NK-92 treated with Interleukin-12 subunit alpha and Interleukin-12 subunit beta, amount 100 ng/mL, for 24 hours (cell line): ENCODE results near the gene NMBR.
"Not testable (repeated sequence)": the region's sequence is repeated elsewhere in the genome, so short reads cannot be mapped to it uniquely, and the experiment has no call there.

Source experiments
- DNase-seq: peaks from one replicate; lab custom pipeline; 2025; lab: John Stamatoyannopoulos, UW

The NMBR gene

DNA sequence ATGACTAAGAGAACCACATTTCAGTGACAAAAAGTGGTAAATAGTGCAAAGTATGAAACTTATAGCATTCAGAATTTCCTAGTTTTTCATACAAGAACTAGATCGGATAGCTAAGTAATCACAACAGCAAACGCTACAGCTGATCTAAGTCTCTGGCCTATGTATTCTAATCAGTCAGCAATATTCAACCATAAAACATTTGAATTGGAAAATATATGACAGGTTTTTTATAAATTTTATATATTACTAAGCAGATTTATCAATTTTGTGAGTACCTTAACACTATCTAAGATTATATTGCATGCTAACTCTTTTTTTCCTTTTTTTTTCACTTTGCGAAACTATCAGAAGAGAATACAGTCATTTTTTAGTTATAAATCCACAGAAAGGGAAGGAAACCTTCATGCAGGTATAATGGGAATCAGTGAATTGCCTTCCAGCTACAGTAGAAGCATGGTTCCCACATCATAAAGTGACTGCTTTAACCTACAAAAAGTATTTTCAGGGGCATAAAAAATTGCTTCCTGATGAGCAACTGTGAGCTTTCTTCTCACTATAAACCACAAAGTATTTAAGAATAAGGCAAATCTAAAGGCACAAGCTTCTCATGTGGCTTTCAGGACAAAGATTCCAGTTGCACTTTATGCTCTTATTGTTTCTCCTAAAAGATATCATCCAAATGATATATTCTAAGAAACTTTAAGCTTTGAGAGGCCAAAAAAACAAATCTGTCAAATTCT lies 88.2 kb downstream of the NMBR start:
- DNase-seq = no peak

- no peak for DNase-seq
Observed at GRCh38 chr6:142055219-142055618, 91.7 kb downstream of the NMBR start.

- no peak for DNase-seq
Observed at GRCh38 chr6:142051404-142051803, 95.5 kb downstream of the NMBR start.

DNA sequence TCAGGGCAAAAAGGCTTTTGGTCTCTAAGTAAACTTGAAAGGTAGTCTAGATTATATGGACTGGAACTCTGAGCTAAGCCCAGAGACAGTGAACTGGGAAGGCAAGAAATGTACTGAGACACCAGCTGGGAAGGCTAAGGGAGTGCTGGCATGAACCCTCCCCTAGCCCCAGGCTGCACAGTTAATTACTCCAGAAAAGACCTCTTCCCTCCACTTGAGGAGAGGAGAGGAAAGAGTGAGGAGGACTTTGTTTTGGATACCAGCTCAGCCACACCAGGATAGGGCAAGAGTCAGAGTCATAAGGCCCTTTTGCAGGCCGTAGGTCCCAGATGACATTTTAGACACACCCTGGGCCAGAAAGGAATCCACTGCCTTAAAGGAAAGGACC lies 98.3 kb downstream of the NMBR start:
- DNase-seq = no peak

DNA sequence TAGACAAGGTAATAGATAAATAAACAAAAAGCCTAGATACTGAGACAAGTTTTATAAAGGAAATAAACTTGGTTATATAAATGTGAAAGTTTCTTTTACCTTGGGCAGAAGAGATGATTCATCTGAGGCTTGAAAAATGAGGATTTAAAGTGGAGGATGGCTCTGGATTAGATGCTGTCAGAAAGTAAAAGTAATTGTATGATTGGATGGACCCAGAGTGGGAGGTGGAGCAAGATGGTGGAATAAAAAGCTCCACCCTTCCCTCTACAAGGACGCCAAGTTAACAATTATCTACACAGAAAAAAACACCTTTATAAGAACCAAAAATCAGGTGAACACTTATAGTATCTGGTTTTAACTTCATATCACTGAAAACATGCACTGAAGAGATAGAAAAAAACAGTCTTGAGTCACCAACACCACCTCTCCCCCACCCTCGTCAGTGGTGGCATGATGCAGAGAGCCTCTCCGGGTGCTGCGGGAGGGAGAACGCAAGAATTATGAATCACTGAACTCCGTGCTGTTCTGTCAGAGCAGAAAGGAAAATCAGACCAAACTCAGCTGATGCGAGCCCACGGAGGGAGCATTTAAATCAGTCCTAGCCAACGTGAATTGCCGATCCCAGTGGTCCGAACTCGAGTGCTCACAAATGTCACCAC lies 98.9 kb downstream of the NMBR start:
- no peak for DNase-seq

DNA sequence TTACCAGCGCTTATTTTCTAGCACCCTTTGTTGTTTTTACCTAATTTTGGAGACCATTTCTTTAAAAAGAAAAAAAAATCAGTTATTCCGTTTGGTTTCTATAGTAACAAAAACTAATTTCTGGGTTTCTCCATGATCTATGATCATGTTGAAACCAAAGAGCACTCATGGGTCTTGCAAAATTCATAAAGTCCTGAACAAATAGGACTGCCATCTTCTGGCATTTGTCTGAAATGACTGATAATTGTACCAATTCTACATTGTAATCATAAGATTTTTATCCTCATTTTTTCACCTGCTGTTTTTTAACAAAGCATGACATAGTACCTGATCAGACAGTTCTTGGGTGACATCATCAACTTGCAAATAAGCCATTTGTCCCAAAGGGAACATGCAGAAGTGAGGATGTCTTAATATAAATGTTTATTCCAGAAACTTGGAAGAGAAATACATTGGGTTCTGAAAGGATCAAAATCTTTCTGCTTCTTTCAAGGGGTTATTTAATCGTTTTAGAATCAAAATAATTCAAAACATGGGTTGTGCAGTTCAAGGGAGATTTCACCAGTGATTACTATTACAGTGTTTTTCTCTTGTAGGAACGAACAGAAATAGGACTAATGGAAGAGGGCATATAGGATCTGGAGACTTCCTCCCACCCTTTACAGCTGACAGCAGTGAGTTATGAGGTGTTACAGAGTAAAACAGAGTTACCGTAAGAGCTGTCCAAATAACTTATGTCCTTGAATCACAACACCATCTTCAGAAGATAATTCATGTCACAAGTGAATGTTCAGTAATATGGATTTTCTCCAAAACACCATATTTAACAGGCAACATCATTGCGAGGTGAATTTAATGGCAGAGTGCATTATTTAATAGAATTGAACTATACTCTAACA lies 101.3 kb downstream of the NMBR start:
- DNase-seq = no peak

- no peak for DNase-seq
Observed at GRCh38 chr6:142035890-142036289, 111.0 kb downstream of the NMBR start.

DNA sequence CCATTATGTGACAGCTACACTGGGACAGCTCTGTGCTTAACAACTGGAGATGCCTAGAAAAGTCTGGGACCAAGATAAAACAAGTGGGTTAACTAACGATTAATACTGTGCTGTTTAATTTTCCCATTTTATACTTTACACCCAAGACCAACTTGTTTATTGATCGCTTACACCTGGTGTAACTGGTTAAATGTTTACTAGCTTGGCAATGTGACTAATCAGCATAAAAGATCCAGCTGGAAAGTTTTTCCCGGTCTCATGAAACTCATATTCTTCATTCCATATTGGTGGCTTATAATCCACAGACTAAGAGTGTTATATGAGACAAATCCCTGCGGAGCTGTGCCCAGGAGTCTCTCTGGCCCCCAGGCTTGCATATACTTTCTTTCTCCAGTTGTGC lies 115.9 kb downstream of the NMBR start:
- no peak for DNase-seq

DNA sequence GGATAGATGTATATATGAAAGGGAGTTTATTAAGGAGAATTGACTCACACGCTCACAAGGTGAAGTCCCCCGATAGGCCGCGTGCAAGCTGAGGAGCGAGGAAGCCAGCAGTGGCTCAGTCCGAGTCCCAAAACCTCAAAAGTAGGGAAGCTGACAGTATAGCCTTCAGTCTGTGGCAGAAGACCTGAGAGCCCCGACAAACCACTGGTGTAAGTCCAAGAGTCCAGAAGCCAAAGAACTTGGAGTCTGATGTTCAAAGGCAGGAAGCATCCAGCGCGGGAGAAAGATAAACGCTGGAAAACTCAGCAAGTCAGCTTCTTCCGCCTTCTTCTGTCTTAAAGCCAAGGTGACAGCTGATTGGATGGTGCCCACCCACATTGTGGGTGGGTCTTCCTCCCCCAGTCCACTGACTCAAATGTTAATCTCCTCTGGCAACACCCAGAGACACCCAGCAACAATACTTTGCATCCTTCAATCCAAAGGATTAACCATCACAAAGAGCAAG lies 116.8 kb downstream of the NMBR start:
- DNase-seq = no peak

DNA sequence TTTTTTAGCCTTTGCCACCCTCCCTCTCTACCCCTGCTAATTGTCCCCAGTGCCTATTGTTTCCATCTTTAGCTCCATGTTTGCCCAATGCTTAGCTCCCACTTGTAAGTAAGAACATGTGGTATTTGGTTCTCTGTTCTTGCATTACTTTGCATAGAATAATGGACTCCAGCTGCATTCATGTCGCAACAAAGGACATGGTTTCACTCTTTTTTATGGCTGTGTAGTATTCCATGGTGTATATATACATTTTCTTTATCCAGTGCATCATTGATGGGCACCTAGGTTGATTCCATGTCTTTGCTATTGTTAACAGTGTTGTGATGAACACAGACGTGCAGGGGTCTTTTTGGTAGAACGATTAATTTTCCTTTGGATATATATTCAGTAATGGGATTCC lies 118.4 kb downstream of the NMBR start:
- no peak for DNase-seq

GRCh38 chr6:142027804-142028203 lies 119.1 kb downstream of the NMBR start:
- not testable (repeated sequence) for DNase-seq

- no peak for DNase-seq
Observed at GRCh38 chr6:142027074-142027473, 119.8 kb downstream of the NMBR start.

DNA sequence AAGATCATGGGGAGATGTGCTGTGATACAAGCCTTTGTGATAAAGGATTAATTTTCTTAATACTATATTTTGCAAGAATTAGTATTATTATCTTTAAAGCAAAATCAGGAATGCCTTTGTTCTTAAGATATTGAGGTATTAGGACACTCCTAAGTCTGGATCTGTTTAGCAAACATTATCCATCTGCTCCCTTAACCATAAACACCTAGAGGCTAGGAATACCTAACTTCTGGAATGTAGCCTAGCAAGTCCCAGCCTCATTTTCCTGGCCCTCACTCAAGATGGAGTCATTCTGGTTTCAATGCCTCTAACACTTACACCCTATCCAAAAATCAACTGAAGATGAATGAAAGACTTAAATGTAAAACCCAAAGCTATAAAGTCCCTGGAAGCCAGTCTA lies 120.5 kb downstream of the NMBR start:
- DNase-seq = no peak
